ENCODE results near the gene MRPL32. TPM values are rescaled to one million over a fixed set of nuclear protein-coding genes. Genes with fewer than 3 reads are reported as not detected.

The MRPL32 gene
- total and polyA plus RNA-seq, 3 experiments from 2014 or later = 49.9 to 79.5 (median 74.6) TPM

GRCh38 chr7:42914421-42915045 lies 17.6 kb upstream of the MRPL32 start:
- Histone ChIP-seq H3K4me3 (ENCODE audit: low read length) (no peak overlapping the region), H3K36me3 (ENCODE audit: insufficient read depth, low read length) (peaks cover 17% of the 10 kb centered on the region), H3K27ac (ENCODE audit: low read depth, low read length) (no peak overlapping the region), H3K27me3 (ENCODE audit: insufficient read depth, low read length, poor library complexity, severe bottlenecking) (no peaks in the 10 kb centered on the region), H3K4me1 (ENCODE audit: insufficient read depth, low read length) (peaks cover 27% of the 10 kb centered on the region), H3K9me3 (ENCODE audit: low read length) (no peaks in the 10 kb centered on the region)
- ChIA-PET POLR2A (interaction anchor here (1.1 kb wide), 1 partner anchor 17 kb away, joined by 3 read pairs; the partner anchor contains the start of genes MRPL32 and PSMA2), CTCF (no interaction called here)
- Mint-ChIP-seq H3K4me3 (no peak overlapping the region), H3K4me1 (peaks cover 15 to 41% (median 32%) of the 10 kb centered on the region in 3 donors), H3K9me3 (no peaks in the 10 kb centered on the region), H3K27me3 (no peaks in the 10 kb centered on the region), H3K27ac (peak overlapping the region in 3 of 8 donors; percentile 45 to 75 (median 54)), H3K36me3 (peaks cover 0 to 46% (median 4%) of the 10 kb centered on the region in 3 donors)
- no peak for DNase-seq

- Histone ChIP-seq H3K9me3 (ENCODE audit: low read length) (no peaks in the 10 kb centered on the region), H3K36me3 (ENCODE audit: insufficient read depth, low read length) (peaks cover 23% of the 10 kb centered on the region), H3K27ac (ENCODE audit: low read depth, low read length) (no peak overlapping the region), H3K4me3 (ENCODE audit: low read length) (no peak overlapping the region), H3K4me1 (ENCODE audit: insufficient read depth, low read length) (peaks cover 27% of the 10 kb centered on the region), H3K27me3 (ENCODE audit: insufficient read depth, low read length, poor library complexity, severe bottlenecking) (no peaks in the 10 kb centered on the region)
- no peaks in the 10 kb centered on the region for H3K9me3 Mint-ChIP-seq
- H3K27me3 Mint-ChIP-seq = no peaks in the 10 kb centered on the region
- ChIA-PET CTCF (no interaction called here), POLR2A (interaction anchor here (1.1 kb wide), 1 partner anchor 16 kb away, joined by 3 read pairs; the partner anchor contains the start of genes MRPL32 and PSMA2)
- DNase-seq = no peak
- peak overlapping the region in 2 of 8 donors; percentile 45 to 70 for H3K27ac Mint-ChIP-seq
- H3K36me3 Mint-ChIP-seq = peaks cover 0 to 54% (median 10%) of the 10 kb centered on the region in 3 donors
- H3K4me3 Mint-ChIP-seq = no peak overlapping the region
- H3K4me1 Mint-ChIP-seq = peaks cover 15 to 33% (median 32%) of the 10 kb centered on the region in 3 donors
Observed at GRCh38 chr7:42915356-42915755, 16.8 kb upstream of the MRPL32 start.

DNA sequence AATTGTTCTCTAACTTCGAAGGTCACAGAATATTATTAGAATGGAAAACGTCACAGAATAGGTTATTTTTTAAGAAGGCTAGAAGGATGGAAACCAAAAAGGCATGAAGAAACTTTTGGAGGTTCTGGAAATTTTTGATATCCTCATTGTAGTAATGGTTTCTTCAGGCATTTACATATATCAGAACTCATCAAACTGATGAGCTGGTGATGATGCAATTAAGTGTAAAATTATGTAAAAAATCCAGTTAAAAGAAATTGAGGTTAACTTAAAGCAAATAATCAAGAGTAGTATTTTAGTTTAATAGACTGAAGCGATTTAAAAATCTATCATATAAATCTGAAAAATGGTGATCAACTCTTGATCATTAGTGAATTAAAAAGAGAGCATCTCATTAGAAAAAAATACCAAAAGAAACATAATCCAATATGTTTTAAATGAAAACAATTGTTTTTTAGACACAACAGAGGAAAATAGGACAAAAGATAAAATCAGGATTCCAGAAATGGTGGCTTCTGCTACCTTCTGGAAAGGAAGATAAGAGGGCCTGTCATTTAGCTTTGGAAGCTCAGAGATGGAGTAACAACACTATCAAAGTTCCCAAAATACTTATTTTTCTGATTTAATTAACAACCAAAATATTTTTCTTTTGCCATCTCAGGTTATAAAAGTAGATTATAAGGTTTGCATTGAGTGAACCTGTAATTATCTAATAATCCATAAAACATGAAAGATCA lies 10.0 kb upstream of the MRPL32 start:
- Mint-ChIP-seq H3K4me3 (no peak overlapping the region), H3K27me3 (no peaks in the 10 kb centered on the region), H3K4me1 (peaks cover 9 to 26% (median 16%) of the 10 kb centered on the region in 3 donors), H3K27ac (peak overlapping the region in 2 of 8 donors; percentile 4 to 29), H3K36me3 (peaks cover 5 to 89% (median 36%) of the 10 kb centered on the region in 3 donors), H3K9me3 (no peaks in the 10 kb centered on the region)
- Histone ChIP-seq H3K4me3 (ENCODE audit: low read length) (no peak overlapping the region), H3K27me3 (ENCODE audit: insufficient read depth, low read length, poor library complexity, severe bottlenecking) (no peaks in the 10 kb centered on the region), H3K4me1 (ENCODE audit: insufficient read depth, low read length) (no peaks in the 10 kb centered on the region), H3K36me3 (ENCODE audit: insufficient read depth, low read length) (peaks cover 62% of the 10 kb centered on the region), H3K9me3 (ENCODE audit: low read length) (no peaks in the 10 kb centered on the region), H3K27ac (ENCODE audit: low read depth, low read length) (no peak overlapping the region)
- POLR2A ChIA-PET = no interaction called here
- CTCF ChIA-PET = no interaction called here
- DNase-seq = no peak

GRCh38 chr7:42924223-42924838 lies 7.8 kb upstream of the MRPL32 start:
- peaks cover 5 to 82% (median 34%) of the 10 kb centered on the region in 3 donors for H3K36me3 Mint-ChIP-seq
- no peaks in the 10 kb centered on the region for H3K27me3 Mint-ChIP-seq
- H3K27ac ChIP-seq (ENCODE audit: low read depth, low read length) = no peak overlapping the region
- CTCF ChIA-PET = interaction anchor here (0.8 to 2.3 kb wide), 2 partner anchors 11 to 17 kb away, joined by 3 to 5 read pairs; no protein-coding TSS in a partner anchor
- peak overlapping the region in 1 of 8 donors; percentile 48 for H3K27ac Mint-ChIP-seq
- no peak for DNase-seq
- H3K9me3 Mint-ChIP-seq = no peaks in the 10 kb centered on the region
- no peaks in the 10 kb centered on the region for H3K9me3 ChIP-seq (ENCODE audit: low read length)
- H3K27me3 ChIP-seq (ENCODE audit: insufficient read depth, low read length, poor library complexity, severe bottlenecking) = no peaks in the 10 kb centered on the region
- POLR2A ChIA-PET = interaction anchor here (1.3 kb wide), 1 partner anchor 8 kb away, joined by 5 read pairs; the partner anchor contains the start of genes MRPL32 and PSMA2
- peaks cover 25 to 48% (median 37%) of the 10 kb centered on the region in 3 donors for H3K4me1 Mint-ChIP-seq
- H3K4me1 ChIP-seq (ENCODE audit: insufficient read depth, low read length) = peaks cover 15% of the 10 kb centered on the region
- H3K36me3 ChIP-seq (ENCODE audit: insufficient read depth, low read length) = peaks cover 56% of the 10 kb centered on the region
- H3K4me3 ChIP-seq (ENCODE audit: low read length) = no peak overlapping the region
- no peak overlapping the region for H3K4me3 Mint-ChIP-seq

GRCh38 chr7:42925630-42926029 lies 6.5 kb upstream of the MRPL32 start:
- H3K4me1 ChIP-seq (ENCODE audit: insufficient read depth, low read length) = peaks cover 28% of the 10 kb centered on the region
- H3K27ac ChIP-seq (ENCODE audit: low read depth, low read length) = no peak overlapping the region
- H3K36me3 ChIP-seq (ENCODE audit: insufficient read depth, low read length) = peaks cover 45% of the 10 kb centered on the region
- no peaks in the 10 kb centered on the region for H3K27me3 Mint-ChIP-seq
- peaks cover 5 to 70% (median 24%) of the 10 kb centered on the region in 3 donors for H3K36me3 Mint-ChIP-seq
- H3K27me3 ChIP-seq (ENCODE audit: insufficient read depth, low read length, poor library complexity, severe bottlenecking) = no peaks in the 10 kb centered on the region
- ChIA-PET POLR2A (no interaction called here), CTCF (interaction anchor here (2.3 kb wide), 1 partner anchor 10 kb away, joined by 5 read pairs; no protein-coding TSS in a partner anchor)
- H3K9me3 ChIP-seq (ENCODE audit: low read length) = no peaks in the 10 kb centered on the region
- H3K4me1 Mint-ChIP-seq = peaks cover 33 to 61% (median 48%) of the 10 kb centered on the region in 3 donors
- H3K4me3 ChIP-seq (ENCODE audit: low read length) = no peak overlapping the region
- no peak overlapping the region for H3K27ac Mint-ChIP-seq
- DNase-seq = no peak
- H3K9me3 Mint-ChIP-seq = no peaks in the 10 kb centered on the region
- no peak overlapping the region for H3K4me3 Mint-ChIP-seq

GRCh38 chr7:42926204-42926603 lies 6.0 kb upstream of the MRPL32 start:
- Mint-ChIP-seq H3K4me1 (peaks cover 39 to 67% (median 54%) of the 10 kb centered on the region in 3 donors), H3K27ac (no peak overlapping the region), H3K9me3 (no peaks in the 10 kb centered on the region), H3K4me3 (no peak overlapping the region), H3K36me3 (peaks cover 0 to 65% (median 20%) of the 10 kb centered on the region in 3 donors), H3K27me3 (no peaks in the 10 kb centered on the region)
- DNase-seq = no peak
- ChIA-PET POLR2A (interaction anchor here (0.6 kb wide), 1 partner anchor 37 kb away, joined by 7 read pairs; no protein-coding TSS in a partner anchor), CTCF (interaction anchor here (1.3 kb wide), 1 partner anchor 656 kb away, joined by 4 read pairs; the partner anchor contains the start of gene STK17A)
- Histone ChIP-seq H3K9me3 (ENCODE audit: low read length) (no peaks in the 10 kb centered on the region), H3K27me3 (ENCODE audit: insufficient read depth, low read length, poor library complexity, severe bottlenecking) (no peaks in the 10 kb centered on the region), H3K4me3 (ENCODE audit: low read length) (no peak overlapping the region), H3K36me3 (ENCODE audit: insufficient read depth, low read length) (peaks cover 40% of the 10 kb centered on the region), H3K27ac (ENCODE audit: low read depth, low read length) (no peak overlapping the region), H3K4me1 (ENCODE audit: insufficient read depth, low read length) (peaks cover 33% of the 10 kb centered on the region)

DNA sequence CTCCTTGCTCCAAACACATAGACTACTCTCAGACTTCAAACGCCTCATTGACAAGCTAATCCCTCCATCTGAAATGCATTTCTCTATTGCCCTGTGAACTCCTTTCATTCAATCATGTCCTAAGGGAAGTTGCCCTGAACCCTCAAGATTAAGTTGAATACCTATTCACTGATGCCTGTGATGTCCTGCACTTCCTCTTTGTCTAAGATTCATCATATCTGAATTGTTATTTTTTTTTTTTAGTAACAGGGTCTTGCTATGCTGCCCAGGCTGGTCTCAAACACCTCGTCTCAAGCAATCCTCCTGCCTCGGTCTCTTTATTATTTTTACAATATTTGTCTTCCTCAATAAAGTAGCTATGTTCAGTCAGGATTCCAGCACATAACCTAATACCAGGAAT lies 3.4 kb upstream of the MRPL32 start:
- Mint-ChIP-seq H3K4me3 (no peak overlapping the region), H3K36me3 (peaks cover 0 to 56% (median 10%) of the 10 kb centered on the region in 3 donors), H3K4me1 (peaks cover 58 to 80% (median 66%) of the 10 kb centered on the region in 3 donors), H3K9me3 (no peaks in the 10 kb centered on the region), H3K27ac (peak overlapping the region in 6 of 8 donors; percentile 1 to 76 (median 54)), H3K27me3 (no peaks in the 10 kb centered on the region)
- H3K27me3 ChIP-seq (ENCODE audit: insufficient read depth, low read length, poor library complexity, severe bottlenecking) = no peaks in the 10 kb centered on the region
- ChIA-PET POLR2A (no interaction called here), CTCF (interaction anchor here (0.8 to 1.0 kb wide), 3 partner anchors 12 to 18 kb away, joined by 3 read pairs; partner anchors contain the start of gene C7orf25)
- no peaks in the 10 kb centered on the region for H3K9me3 ChIP-seq (ENCODE audit: low read length)
- H3K4me3 ChIP-seq (ENCODE audit: low read length) = no peak overlapping the region
- H3K27ac ChIP-seq (ENCODE audit: low read depth, low read length) = no peak overlapping the region
- DNase-seq = no peak
- H3K36me3 ChIP-seq (ENCODE audit: insufficient read depth, low read length) = peaks cover 19% of the 10 kb centered on the region
- peaks cover 43% of the 10 kb centered on the region for H3K4me1 ChIP-seq (ENCODE audit: insufficient read depth, low read length)

All from CD8-positive, alpha-beta memory T cell (primary cell).